ENCODE measurements around the gene ALDOC.

Gene ALDOC

DNA sequence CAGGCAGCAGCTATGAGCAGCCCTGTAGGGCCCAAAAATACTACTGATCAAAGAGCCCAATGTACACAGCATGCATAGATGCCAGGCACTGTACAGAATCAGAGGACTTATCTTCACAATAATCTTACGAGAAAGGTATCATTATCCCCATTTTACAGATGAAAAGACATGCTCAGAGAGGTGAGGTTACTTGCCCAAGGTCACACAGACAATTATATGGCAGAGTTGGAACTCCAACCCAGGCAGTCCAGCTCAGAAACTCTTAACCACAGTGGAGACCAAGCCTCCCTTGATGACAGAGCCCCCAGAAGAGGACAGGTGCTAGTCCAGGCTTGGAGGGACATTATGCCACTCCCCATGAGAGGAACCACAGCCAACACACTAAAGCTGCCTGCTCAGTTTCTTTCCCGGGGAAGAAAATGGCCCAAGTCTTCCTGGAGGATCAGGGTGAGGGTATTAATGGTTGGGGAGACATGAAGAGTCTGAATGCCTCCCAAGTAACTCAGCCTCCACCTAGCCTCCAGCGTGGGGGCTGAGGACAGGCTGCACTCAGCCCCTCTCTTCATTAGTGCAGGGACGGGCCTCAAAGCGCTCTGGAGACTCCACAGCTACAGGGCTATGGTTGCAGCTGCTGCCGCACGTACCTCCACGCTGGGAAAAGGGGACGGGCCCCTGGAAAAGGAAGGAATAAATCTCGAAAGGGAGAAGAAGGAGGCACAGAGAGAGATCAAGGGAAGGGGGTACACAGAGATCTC is 25.1 kb downstream of the ALDOC start:
- no peak for DNase-seq

DNA sequence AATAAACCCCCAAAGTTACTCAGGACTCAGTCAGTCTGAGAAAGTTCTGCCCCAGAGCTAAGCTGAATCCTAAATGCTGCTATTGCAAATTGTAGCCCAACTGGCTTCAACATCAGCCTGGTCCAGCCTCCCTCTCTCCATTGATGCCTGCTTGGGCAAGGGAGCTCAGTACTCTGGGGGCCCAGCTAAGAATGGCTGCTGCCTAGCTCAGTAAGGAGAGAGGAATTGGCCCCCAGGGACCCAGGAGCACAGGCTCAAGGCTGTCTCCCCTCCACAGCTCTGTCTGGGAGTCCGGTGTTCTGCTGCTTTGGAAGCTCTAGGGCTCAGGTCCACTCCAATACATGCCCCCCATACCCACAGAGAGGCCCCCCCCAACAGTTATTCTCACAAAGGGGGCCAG is 25.8 kb downstream of the ALDOC start:
- no peak for DNase-seq

DNA sequence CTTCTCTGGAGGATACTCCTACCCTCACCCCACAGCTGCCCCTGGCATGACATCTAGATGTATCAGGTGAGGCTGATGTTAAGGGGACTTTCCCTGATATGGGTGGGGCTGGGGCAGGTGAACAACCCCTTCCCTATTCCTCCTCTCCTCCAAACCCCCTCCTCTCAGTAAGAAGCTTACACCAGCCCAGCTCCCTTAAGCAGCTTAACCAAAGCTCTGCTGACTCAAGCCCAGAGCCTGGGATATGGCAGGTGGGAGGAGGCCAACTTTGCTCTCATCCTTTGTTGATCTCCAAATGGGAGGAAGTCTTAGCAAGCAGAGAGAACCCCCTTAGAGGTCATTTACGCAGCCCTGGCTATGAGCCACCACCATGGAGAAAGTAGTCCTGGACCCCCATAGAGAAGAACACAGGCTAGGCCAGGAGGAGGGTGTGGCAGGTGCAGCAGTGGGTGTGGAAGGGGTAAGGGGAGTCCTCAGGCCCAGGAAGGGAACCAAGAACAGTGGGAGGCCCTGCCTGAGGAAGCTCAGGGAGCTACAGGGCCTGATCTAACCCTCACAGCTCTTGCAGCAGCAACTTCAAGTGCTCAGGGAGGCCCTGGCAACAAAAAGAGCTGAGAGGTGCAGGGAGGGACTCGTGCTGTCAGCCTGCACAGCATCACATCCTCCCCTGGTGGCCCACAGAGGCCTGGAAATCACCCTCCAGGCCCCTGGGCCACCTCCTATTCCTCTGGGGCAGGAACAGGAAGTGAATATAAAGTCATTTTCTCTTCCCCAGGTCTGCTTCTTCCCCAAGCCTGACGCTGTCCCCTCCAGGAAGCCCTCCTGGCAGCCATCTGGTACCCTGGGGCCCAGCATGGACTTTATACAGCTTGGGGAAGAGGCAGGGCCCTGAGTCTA is 27.2 kb downstream of the ALDOC start:
- DNase-seq: peak; percentile 51

DNA sequence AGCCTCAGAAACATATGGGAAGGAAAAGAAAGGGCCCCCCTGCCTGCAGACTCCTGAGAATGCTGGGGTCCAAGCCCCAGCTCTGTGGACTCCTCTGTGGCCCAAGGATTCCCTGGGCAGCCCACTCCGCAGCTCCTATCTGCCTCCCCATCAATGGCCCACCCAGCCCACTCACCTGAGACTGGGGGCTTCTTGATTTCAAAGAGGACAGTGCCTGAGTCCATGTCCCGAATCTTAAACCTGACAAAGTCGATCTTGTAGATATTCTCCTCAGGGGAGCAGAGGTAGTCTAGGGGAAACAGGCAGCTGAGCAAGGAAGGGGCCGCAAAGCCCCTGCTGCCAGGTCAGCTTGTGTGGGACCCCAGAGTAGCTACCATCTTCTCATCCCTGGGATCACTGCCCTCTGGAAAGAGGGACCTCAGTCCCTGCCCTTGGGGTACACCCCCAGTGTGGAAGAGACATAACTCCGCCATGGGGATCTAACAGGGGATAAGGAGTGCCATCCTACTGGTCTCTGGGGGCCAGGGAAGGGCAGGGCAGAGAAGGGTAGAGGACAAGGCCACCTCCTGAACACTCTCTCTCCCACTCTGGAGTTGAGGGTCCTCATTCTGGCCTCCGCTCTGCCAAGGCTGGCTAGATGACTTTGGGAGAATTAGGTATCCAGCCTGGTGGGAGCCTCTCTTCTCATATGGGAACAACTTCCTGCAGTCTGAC is 28.1 kb downstream of the ALDOC start:
- no peak for DNase-seq

DNA sequence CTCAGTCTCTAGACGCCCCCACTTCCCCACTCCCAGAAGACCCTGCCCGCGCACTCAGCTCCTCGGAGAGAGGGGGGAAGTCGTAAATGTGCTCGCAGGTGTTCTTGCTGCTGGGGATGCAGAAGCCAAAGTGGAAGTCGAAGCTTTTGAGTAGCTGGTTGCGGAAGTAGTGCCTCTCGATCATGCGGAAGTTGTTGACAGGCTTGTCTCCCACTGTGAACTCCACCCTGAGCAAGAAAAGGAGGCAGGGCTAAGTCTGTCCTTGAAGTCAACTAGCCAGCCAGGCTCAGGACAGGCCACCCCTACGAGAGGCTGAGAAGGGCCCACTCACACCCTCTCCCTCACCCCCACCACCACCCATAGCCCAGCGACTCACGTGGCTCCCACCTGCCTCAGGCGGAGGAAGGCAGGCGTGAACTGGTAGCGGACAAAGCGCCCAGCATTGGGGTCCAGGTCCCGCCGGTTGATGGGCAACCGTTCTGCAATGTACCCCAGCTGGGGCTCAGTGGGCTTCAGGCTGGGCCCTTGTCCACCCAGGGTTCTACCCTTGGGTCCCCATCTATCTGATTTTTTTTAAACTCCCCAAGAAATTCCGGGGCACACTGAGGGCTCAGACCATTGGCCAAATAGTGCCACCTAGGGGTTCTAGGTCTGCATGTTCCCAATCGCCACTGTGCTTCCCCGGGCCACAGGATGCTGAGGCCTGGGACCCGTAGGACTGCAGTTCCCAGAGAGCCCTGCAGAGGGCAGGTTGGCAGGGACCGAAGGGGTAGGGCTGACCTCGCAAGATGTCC is 28.9 kb downstream of the ALDOC start:
- peak; percentile 72 for DNase-seq

DNA sequence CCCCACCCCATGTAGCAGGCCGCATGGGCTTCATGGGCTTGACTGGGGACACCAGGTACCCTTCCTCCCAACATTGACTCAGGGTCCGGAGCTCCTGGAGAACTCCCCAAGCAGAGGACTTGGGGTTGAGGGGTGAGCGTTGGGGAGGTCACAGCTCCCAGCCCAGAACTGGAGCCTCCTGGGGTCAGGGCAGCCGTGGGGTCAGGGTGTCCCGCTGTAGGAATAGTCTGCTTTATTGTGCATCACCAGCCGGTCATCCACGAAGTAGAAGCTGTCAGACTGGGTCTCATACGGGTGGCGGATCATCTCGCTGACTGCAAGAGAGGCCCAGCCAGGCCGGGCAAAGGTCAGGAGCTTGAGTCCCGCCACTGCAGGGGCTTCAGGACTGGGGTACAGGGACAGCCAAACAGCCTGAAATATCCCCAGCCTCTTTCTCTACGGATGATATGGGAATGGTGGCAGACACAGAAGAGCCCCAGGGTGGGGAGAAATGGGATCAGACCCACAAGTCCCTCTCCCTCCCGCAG is 29.5 kb downstream of the ALDOC start:
- no peak for DNase-seq

DNA sequence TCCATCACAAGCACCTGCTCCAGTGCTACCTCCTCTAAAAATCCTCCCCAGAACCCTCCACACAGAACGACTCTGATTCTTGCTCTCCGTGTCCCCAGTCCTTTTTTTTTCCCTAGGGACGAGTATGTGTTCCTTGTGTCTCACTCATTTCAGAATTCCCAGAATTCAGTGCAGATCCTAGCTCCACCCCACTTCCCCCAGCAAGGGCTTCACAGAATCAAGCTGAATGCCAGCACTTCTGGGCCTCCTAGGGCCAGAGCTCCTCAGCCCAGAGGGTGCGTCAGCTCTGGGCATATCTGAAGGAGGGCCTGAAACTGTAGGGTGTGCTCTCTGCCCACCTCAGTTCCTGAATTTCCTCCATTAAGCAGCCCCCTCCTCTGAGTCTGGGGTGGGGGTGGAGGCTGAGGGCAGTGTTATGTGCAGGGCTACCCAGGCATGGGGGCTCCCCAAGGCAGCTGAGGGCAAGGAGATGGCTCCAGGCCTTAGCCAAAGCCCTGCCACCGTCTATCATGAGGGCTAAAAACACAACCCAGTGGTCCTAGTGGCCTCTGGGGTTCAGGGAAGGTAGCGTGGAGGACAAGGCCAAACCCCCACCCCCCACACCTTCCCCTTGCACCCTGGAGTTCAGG is 30.8 kb downstream of the ALDOC start:
- DNase-seq: no peak

DNA sequence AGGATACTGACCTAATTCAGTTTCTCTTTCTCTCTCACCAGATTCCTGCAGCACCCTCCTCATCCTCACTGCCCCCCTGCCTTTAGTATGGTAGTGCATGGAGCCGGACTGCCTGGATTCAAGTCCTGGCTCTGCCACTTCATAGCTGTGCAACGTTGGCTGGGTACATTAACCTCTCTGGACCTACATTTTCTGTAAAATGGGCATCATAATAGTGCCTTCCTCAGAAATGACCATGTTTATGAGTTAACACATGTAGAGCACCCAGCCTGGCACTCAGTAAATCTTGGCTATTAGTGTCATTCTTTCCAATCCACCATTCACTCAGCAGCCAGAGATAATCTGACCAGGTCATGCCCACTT is 31.6 kb downstream of the ALDOC start:
- DNase-seq: no peak

DNA sequence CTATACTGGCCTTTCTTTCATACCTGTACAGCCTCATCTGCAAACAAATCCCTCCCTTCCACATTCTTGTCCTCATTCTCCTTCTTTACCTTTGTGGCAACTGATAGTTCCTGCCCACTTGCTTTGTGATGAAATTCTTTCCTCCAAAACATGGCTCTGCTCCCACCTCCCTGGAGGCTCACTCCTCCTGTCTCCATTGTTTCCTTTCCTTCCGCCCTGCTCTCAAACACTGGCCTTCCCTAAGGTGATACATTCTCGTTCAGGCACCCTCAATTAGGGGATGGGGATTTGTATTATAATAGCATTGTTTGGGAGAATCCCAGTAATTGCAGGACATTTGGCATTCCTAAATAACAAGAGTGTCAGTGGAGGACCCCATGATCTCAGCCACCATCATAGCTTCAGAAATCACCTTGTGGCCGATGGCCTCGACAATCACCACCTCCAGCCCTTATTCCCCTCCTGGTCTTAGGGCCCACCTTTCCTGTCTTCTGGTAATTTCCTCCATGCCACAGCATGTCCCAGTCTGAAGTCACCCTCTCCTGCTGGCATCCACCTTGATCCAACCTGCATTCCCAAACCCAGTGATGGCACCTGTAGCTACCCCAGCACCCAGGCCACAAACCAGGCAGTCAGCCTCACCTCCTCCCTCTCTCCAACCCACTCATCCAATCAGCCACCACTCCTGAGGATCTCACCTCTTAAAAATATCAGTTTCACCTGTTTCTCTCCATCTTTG is 32.1 kb downstream of the ALDOC start:
- DNase-seq: no peak

DNA sequence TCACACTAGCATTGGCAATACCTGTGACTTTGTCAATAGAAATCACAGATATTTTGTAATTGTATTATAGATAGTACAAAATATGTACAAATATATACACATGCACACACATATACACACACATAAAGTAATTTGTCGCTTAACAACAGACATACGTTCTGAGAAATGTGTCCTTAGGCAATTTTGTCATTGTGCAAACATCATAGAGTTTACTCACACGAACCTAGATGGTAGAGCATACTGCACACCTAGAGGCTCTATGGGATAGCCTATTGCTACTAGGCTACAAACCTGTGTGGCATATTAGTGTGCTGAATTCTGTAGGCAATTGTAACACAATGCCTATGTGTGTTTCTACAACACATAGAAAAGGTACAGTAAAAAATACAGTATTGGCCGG is 35.3 kb downstream of the ALDOC start:
- no peak for DNase-seq

DNA sequence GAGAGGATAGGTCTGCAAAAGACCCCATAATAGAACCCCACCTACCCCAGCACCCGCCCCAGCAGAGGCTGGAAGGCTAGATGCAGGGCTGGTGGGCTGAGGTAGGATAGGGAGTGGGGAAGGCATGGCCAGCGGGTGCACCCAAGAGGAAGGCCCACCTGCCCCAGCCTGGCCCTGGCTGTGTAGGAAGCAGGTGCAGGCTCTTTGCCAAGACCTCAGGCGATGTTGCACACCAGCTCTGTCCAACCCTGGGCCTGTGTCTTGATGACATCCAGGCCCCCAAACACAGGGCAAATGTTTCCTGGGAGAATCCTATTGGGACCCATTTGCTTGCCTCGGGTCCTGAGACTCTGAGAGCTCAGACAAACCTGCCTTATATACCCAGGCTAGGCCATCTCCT is 36.5 kb downstream of the ALDOC start:
- no peak for DNase-seq

DNA sequence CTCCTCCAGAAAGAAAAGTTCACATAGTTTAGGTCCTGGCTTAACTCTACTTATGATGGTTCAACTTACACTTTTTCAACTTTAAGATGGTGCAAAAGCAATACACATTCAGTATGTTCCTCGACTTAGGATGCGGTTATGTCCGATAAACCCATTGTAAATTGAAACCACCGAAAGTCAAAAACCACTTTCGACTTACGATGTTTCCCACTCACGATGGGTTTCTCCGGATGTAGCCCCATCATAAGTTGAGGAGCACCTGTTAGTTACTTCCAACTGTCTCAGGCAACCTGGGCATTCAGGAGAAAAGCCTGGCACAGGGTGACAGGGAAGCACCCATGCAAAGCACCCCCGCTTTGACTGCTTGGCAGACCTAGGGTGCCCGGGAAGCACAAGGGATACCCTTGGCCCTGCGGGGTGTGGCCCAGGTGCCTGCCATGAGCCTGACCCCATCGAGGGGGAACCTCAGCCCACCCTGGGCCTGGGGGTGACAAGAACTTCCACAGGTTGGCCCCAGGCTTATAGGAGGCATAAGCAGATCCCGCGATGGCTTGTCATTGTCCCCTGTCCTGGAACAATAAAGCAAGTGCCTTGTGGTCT is 38.3 kb downstream of the ALDOC start:
- DNase-seq: no peak

DNA sequence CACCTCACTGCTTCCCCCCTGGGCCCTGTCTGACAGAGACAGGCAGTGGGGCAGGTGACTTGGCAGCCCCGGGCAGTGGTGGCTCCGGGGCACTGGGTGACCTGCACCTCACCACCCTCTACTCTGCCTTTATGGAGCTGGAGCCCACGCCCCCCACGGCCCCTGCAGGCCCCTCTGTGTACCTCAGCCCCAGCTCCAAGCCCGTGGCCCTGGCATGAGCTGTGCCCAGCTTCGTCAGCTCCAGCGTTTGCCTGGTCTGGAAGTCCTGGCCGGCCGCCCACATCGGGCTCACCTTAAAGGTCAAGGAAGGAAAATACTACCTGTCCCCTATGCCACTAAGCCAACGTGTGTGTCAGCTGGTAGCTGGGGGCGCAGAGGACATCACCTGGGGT is 39.5 kb downstream of the ALDOC start:
- no peak for DNase-seq

DNA sequence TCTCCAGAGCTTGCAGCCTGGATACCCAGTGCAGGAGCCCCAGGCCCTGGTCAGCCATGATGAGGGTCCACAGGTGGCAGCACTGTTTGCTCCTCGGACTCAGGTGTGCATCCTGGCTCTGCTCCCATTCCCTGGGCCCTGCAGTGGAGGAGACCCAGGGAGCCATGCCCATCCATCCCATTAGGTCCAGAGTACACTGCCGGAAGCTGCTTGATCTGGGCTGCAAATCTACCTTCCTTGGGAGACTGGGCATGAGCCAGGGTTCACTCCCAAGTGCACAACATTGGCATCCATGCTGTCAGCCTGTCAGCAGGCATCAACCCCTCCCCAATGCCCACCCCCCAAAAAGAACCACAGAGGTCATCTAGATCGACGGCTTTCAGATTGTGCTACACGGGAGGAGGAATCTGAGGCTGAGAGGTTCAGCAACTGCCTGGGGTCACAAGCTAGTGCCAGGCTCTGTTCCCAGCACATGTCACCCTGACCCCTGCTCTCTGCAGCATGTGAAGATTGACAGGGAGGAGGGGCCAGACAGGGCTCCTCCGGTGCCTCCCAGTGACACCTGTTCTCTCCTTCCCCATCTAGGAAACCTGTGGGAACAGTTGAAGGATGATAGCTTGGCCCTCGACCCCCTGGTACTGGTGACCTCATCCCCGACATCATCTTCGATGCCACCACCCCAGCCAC is 40.0 kb downstream of the ALDOC start:
- no peak for DNase-seq

DNA sequence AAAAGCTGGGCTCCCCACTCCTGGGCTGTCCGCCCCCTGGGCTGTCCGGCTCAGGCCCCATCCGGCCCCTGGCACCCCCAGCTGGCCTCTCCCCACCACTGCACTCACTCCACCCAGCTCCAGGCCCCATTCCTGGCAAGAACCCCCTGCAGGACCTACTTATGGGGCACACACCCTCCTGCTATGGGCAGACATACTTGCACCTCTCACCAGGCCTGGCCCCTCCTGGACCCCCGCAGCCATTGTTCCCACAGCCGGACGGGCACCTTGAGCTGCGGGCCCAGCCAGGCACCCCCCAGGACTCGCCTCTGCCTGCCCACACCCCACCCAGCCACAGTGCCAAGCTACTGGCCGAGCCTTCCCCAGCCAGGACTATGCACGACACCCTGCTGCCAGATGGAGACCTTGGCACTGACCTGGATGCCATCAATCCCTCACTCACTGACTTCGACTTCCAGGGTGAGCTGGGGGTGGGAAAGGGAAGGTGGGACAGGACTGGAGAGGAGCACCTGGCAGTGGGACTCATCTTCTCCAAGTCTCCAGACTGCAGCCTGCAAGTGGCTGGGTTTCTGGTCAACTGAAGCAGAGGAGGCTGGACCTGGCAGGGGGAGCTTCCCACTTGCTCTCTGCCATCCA is 41.8 kb downstream of the ALDOC start:
- DNase-seq: no peak

DNA sequence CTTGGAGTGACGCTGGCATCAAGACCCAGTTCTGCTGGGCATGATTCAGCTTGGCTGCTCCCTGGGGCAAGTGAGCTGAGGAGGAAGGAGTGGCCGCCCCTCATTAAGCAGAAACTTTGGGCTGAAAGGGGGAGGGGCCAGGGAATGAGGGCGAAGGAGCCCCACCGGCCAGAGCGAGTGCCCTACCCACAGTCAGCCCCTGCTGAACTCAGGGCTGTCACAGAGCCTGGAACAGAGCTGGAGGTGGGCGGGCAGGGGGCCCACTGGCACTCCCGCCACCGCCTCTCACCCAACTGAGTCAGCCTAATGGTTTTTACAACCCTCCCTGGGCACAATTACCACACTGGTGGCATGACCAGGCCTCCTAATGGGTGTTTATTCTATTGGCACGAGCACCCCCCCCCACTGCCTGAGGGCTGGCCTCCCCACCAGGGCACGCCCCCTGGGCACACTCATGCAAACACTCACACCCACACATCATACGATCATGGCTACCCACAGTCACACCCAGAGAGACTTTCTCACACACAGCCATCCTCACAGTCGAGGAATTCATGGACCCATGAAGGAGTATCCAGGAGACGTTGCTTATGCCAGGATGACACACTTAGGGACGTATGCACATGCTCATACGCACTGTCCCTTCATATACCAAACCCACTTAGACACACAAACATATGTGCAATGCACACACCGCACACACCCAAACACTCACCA is 43.4 kb downstream of the ALDOC start:
- no peak for DNase-seq

DNA sequence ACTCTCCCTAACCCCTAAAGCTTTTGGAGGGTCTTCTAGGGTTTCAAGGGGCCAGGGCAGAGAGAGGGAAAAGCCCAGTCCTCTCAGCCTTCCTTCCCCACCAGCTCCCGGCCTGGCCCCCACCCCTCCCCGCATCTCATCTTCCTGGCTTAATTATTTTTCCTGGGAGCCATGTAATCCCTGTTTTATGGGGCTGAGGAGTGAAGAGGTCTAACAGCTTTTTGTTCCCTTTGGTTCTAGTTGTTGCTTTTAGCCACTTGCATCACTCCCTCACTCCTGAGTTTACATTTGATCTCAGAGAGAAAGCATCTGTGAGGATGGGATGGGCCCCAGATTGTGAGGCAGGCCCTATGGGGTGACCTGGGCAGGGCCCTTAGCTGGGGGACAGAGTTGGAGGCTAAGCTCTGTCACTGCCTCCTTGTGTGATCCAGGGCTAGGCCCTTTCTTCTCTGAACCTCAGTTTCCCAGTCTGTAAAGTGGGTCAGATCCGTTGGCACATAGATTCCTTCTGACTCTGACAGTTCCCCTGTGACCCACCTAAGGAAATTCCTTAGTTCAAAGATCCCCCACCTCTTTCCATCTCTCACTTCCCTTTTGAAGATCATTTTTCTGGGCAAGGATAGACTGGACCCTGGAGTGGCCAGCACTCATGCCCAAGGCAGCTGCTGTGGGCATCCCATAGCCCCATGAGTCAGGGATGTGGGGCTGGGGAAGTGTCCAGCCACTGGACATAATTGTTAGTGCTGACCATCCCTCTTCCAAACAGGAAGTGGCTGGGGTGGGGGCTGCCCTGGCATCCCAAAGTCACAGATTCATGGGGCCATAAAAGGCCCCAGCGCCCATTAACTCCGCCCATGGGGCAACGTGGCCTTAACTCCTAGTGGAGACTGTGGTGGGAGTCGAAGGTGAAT is 44.4 kb downstream of the ALDOC start:
- no peak for DNase-seq

DNA sequence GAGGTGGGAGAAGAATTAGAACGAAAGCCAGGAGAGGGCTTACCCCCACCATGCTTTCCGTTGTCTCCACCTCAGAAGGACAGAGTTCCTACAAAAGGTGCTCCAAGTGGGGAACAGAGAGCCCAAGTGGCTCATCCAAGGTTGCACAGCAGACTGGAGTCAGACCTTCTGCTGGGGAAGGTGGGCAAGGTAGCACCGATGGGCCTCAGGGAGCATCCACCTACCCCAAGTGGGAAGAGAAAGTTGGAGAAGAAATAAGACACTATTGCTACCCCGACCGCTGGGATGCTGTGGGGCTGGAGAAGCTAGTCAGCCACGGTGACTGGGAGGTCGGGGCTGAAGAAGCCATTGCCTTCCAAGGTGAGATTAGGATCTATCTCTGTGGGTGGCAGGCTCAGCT is 45.8 kb downstream of the ALDOC start:
- DNase-seq: no peak

Data from stimulated activated CD4-positive, alpha-beta T cell treated with anti-CD3 and anti-CD28 coated beads, Interleukin-4, amount 100 ng/mL, for 24 hours (primary cell).